ENCODE results near the gene CD93.

Gene CD93

GRCh38 chr20:23043376-23043775 lies 42.7 kb downstream of the CD93 start:
- Histone ChIP-seq H3K9me3 (ENCODE audit: control insufficient read depth in 5 of 5, low read length in 5 of 5) (no peaks in the 10 kb centered on the region), H3K4me3 (ENCODE audit: low read depth in 1 of 5, low read length in 5 of 5) (no peak overlapping the region), H3K27ac (ENCODE audit: low read depth, low read length) (no peak overlapping the region), H3K4me1 (ENCODE audit: control insufficient read depth in 5 of 5, insufficient read depth in 5 of 5, low read length in 5 of 5) (peaks cover 0 to 35% (median 20%) of the 10 kb centered on the region in 5 donors), H3K27me3 (ENCODE audit: control insufficient read depth in 5 of 5, insufficient read depth in 4 of 5, low read length in 5 of 5) (peaks cover 10 to 26% (median 19%) of the 10 kb centered on the region in 5 donors), H3K9ac (ENCODE audit: low read length in 5 of 5) (no peak overlapping the region), H3K36me3 (ENCODE audit: control insufficient read depth in 5 of 5, insufficient read depth in 5 of 5, low read length in 5 of 5) (no peaks in the 10 kb centered on the region)

DNA sequence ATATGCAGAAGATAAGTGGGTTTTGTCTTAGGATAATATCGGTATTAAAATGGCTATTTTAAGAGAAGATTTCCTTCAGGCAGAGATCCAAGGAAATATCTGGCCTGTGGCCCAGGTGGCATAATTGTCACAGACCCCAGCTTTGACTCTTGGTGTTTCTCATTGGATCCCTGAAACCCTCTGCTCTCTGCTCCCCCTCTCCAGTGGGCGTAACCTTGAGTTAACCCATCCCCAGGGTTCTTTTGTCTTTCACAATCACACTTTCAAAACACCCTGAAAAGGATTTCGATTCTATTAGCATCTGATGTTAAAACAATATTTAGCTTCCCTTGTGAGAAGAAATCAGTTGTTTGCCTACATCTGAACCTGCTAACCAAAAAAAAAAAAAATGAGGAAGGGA lies 43.9 kb downstream of the CD93 start:
- peaks cover 0 to 22% (median 10%) of the 10 kb centered on the region in 5 donors for H3K27me3 ChIP-seq (ENCODE audit: control insufficient read depth in 5 of 5, insufficient read depth in 4 of 5, low read length in 5 of 5)
- H3K27ac ChIP-seq (ENCODE audit: low read depth, low read length): no peak overlapping the region
- H3K9ac ChIP-seq (ENCODE audit: low read length in 5 of 5): no peak overlapping the region
- no peaks in the 10 kb centered on the region for H3K36me3 ChIP-seq (ENCODE audit: control insufficient read depth in 5 of 5, insufficient read depth in 5 of 5, low read length in 5 of 5)
- H3K4me1 ChIP-seq (ENCODE audit: control insufficient read depth in 5 of 5, insufficient read depth in 5 of 5, low read length in 5 of 5): peaks cover 0 to 24% (median 9%) of the 10 kb centered on the region in 5 donors
- no peaks in the 10 kb centered on the region for H3K9me3 ChIP-seq (ENCODE audit: control insufficient read depth in 5 of 5, low read length in 5 of 5)
- H3K4me3 ChIP-seq (ENCODE audit: low read depth in 1 of 5, low read length in 5 of 5): no peak overlapping the region

DNA sequence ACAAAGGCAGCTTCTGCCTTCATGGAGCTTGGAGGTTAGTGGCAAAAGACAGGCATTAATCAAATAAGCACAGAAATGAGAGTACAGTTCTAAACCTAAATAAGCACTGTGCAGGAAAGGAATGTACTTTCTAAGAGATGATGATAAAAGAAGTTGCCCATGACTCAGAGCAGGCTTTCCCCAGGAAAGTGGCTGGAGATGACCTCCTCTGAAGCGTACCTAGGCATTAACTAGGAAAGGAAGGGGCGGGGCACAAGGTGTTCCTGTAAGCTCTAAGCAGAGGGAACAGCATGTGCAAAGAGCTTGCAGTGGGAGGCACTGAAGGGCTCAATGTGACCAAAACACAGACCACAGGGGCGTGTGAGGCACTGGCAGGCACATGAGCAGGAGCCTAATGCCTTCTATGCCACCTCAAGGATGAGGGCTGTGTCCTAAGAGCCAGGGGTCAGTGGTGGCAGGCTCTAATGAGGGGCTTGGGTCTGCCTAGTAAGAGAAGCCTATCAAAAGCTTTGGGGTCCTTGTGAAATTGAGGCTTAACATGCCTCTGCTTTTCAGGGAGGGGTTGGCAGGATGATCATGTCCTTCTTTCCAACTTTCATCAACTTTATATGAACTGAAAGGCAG lies 46.1 kb downstream of the CD93 start:
- H3K36me3 ChIP-seq (ENCODE audit: control insufficient read depth in 5 of 5, insufficient read depth in 5 of 5, low read length in 5 of 5): no peaks in the 10 kb centered on the region
- no peak overlapping the region for H3K4me3 ChIP-seq (ENCODE audit: low read depth in 1 of 5, low read length in 5 of 5)
- H3K9me3 ChIP-seq (ENCODE audit: control insufficient read depth in 5 of 5, low read length in 5 of 5): no peaks in the 10 kb centered on the region
- no peak overlapping the region for H3K27ac ChIP-seq (ENCODE audit: low read depth, low read length)
- no peak overlapping the region for H3K9ac ChIP-seq (ENCODE audit: low read length in 5 of 5)
- peaks cover 13 to 41% (median 21%) of the 10 kb centered on the region in 5 donors for H3K27me3 ChIP-seq (ENCODE audit: control insufficient read depth in 5 of 5, insufficient read depth in 4 of 5, low read length in 5 of 5)
- peaks cover 0 to 6% (median 6%) of the 10 kb centered on the region in 5 donors for H3K4me1 ChIP-seq (ENCODE audit: control insufficient read depth in 5 of 5, insufficient read depth in 5 of 5, low read length in 5 of 5)

DNA sequence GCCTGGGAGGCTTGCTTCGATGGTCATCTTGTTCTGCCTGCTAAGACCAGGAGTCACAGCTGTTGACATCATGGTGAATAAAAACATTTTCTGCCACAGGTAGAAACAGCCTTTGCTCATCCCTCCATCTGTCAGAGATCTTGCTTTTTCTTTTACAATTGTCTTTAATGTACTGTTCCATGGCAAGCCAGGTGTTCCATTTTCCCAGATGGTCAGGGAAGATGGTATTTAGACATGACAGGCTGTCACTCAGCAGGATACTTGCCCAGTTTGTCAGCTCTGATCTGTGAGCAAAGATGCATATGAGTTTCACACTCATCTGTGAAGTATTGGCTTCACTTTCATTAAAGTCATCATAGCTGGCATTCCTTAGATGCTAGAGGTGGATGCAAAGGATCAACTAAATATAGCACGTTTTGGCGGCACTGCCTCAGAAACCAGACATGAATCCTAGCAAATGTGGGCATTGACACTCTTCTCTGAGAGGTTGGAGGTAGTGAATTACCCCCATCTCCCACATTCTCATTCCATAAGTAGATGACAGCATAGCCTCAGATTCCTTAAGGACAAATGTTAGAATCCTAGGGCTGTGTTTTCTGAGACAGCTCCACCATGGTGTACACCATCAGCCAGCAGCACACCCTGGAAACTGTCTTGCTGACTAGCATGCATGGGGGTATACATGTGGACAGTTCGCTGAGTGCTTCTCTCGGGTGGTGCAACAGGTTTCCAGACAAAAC lies 46.8 kb downstream of the CD93 start:
- no peak overlapping the region for H3K4me3 ChIP-seq (ENCODE audit: low read depth in 1 of 5, low read length in 5 of 5)
- peaks cover 18 to 41% (median 22%) of the 10 kb centered on the region in 5 donors for H3K27me3 ChIP-seq (ENCODE audit: control insufficient read depth in 5 of 5, insufficient read depth in 4 of 5, low read length in 5 of 5)

DNA sequence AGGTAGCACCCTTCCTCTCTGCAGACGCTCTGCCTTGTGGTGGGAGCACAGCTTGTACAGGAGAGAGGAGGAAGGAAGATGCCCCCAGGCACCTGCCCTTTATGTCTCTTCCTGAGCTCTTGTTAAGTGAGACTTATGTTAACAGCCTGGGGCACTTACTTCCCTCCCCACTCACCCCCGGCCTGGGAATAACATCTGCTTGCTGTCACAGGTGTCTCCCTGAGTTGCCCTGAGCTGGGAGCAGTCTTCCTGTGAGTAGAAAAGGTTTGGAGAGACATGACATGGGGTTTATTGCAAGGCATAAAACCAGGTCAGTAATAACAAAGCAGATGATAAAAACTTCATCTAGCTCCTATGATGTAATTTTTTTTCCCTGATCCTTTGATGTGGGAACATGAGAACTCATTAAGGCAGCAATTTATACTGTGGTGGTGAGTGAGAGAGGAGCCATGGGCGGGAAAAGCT lies 49.1 kb downstream of the CD93 start:
- Histone ChIP-seq H3K4me3 (ENCODE audit: low read depth in 1 of 5, low read length in 5 of 5) (no peak overlapping the region), H3K27me3 (ENCODE audit: control insufficient read depth in 5 of 5, insufficient read depth in 4 of 5, low read length in 5 of 5) (peaks cover 18 to 41% (median 25%) of the 10 kb centered on the region in 5 donors), H3K27ac (ENCODE audit: low read depth, low read length) (no peak overlapping the region), H3K4me1 (ENCODE audit: control insufficient read depth in 5 of 5, insufficient read depth in 5 of 5, low read length in 5 of 5) (peaks cover 0 to 4% (median under 1%) of the 10 kb centered on the region in 5 donors), H3K9me3 (ENCODE audit: control insufficient read depth in 5 of 5, low read length in 5 of 5) (no peaks in the 10 kb centered on the region), H3K9ac (ENCODE audit: low read length in 5 of 5) (no peak overlapping the region), H3K36me3 (ENCODE audit: control insufficient read depth in 5 of 5, insufficient read depth in 5 of 5, low read length in 5 of 5) (no peaks in the 10 kb centered on the region)

More for the DNA sequence above, 46.8 kb downstream of the CD93 start:
- Histone ChIP-seq H3K9me3 (ENCODE audit: control insufficient read depth in 5 of 5, low read length in 5 of 5) (no peaks in the 10 kb centered on the region), H3K27ac (ENCODE audit: low read depth, low read length) (no peak overlapping the region), H3K4me1 (ENCODE audit: control insufficient read depth in 5 of 5, insufficient read depth in 5 of 5, low read length in 5 of 5) (peaks cover 0 to 6% (median 3%) of the 10 kb centered on the region in 5 donors), H3K36me3 (ENCODE audit: control insufficient read depth in 5 of 5, insufficient read depth in 5 of 5, low read length in 5 of 5) (no peaks in the 10 kb centered on the region), H3K9ac (ENCODE audit: low read length in 5 of 5) (no peak overlapping the region)

- H3K4me3 ChIP-seq (ENCODE audit: low read depth in 1 of 5, low read length in 5 of 5): no peak overlapping the region
- no peaks in the 10 kb centered on the region for H3K9me3 ChIP-seq (ENCODE audit: control insufficient read depth in 5 of 5, low read length in 5 of 5)
- H3K27ac ChIP-seq (ENCODE audit: low read depth, low read length): no peak overlapping the region
These were observed 49.8 kb downstream of the CD93 start for GRCh38 chr20:23036371-23036770.

GRCh38 chr20:23035731-23036130 lies 50.4 kb downstream of the CD93 start:
- H3K27ac ChIP-seq (ENCODE audit: low read depth, low read length): no peak overlapping the region
- H3K36me3 ChIP-seq (ENCODE audit: control insufficient read depth in 5 of 5, insufficient read depth in 5 of 5, low read length in 5 of 5): no peaks in the 10 kb centered on the region
- peaks cover 18 to 37% (median 25%) of the 10 kb centered on the region in 5 donors for H3K27me3 ChIP-seq (ENCODE audit: control insufficient read depth in 5 of 5, insufficient read depth in 4 of 5, low read length in 5 of 5)
- no peak overlapping the region for H3K4me3 ChIP-seq (ENCODE audit: low read depth in 1 of 5, low read length in 5 of 5)
- H3K9ac ChIP-seq (ENCODE audit: low read length in 5 of 5): no peak overlapping the region
- peaks cover 0 to 2% (median 0%) of the 10 kb centered on the region in 5 donors for H3K4me1 ChIP-seq (ENCODE audit: control insufficient read depth in 5 of 5, insufficient read depth in 5 of 5, low read length in 5 of 5)
- no peaks in the 10 kb centered on the region for H3K9me3 ChIP-seq (ENCODE audit: control insufficient read depth in 5 of 5, low read length in 5 of 5)

More at GRCh38 chr20:23036371-23036770, 49.8 kb downstream of the CD93 start:
- peaks cover 0 to 2% (median 0%) of the 10 kb centered on the region in 5 donors for H3K4me1 ChIP-seq (ENCODE audit: control insufficient read depth in 5 of 5, insufficient read depth in 5 of 5, low read length in 5 of 5)
- H3K27me3 ChIP-seq (ENCODE audit: control insufficient read depth in 5 of 5, insufficient read depth in 4 of 5, low read length in 5 of 5): peaks cover 18 to 37% (median 25%) of the 10 kb centered on the region in 5 donors
- no peak overlapping the region for H3K9ac ChIP-seq (ENCODE audit: low read length in 5 of 5)
- no peaks in the 10 kb centered on the region for H3K36me3 ChIP-seq (ENCODE audit: control insufficient read depth in 5 of 5, insufficient read depth in 5 of 5, low read length in 5 of 5)

GRCh38 chr20:23034721-23035671 lies 51.1 kb downstream of the CD93 start, which contains the start of gene SSTR4:
Gene SSTR4, plus strand, starts transcription at chr20:23035312. Its CDS starts 172 bp downstream, at chr20:23035484.
- peaks cover 0 to 2% (median 0%) of the 10 kb centered on the region in 5 donors for H3K4me1 ChIP-seq (ENCODE audit: control insufficient read depth in 5 of 5, insufficient read depth in 5 of 5, low read length in 5 of 5)
- H3K4me3 ChIP-seq (ENCODE audit: low read depth in 1 of 5, low read length in 5 of 5): no peak within 1 kb of the TSS

GRCh38 chr20:23033918-23034317 lies 52.2 kb downstream of the CD93 start:
- Histone ChIP-seq H3K9me3 (ENCODE audit: control insufficient read depth in 5 of 5, low read length in 5 of 5) (no peaks in the 10 kb centered on the region), H3K4me3 (ENCODE audit: low read depth in 1 of 5, low read length in 5 of 5) (no peak overlapping the region), H3K27ac (ENCODE audit: low read depth, low read length) (no peak overlapping the region), H3K4me1 (ENCODE audit: control insufficient read depth in 5 of 5, insufficient read depth in 5 of 5, low read length in 5 of 5) (peaks cover 0 to 2% (median 0%) of the 10 kb centered on the region in 5 donors), H3K9ac (ENCODE audit: low read length in 5 of 5) (no peak overlapping the region), H3K36me3 (ENCODE audit: control insufficient read depth in 5 of 5, insufficient read depth in 5 of 5, low read length in 5 of 5) (no peaks in the 10 kb centered on the region), H3K27me3 (ENCODE audit: control insufficient read depth in 5 of 5, insufficient read depth in 4 of 5, low read length in 5 of 5) (peaks cover 18 to 32% (median 19%) of the 10 kb centered on the region in 5 donors)

More at GRCh38 chr20:23034721-23035671, 51.1 kb downstream of the CD93 start, which contains the start of gene SSTR4:
- no peak within 1 kb of the TSS for H3K27ac ChIP-seq (ENCODE audit: low read depth, low read length)
- no peaks in the 10 kb centered on the region for H3K36me3 ChIP-seq (ENCODE audit: control insufficient read depth in 5 of 5, insufficient read depth in 5 of 5, low read length in 5 of 5)
- no peaks in the 10 kb centered on the region for H3K9me3 ChIP-seq (ENCODE audit: control insufficient read depth in 5 of 5, low read length in 5 of 5)
- peaks cover 18 to 35% (median 22%) of the 10 kb centered on the region in 5 donors for H3K27me3 ChIP-seq (ENCODE audit: control insufficient read depth in 5 of 5, insufficient read depth in 4 of 5, low read length in 5 of 5)
- H3K9ac ChIP-seq (ENCODE audit: low read length in 5 of 5): no peak within 1 kb of the TSS

Data from subcutaneous abdominal adipose tissue (tissue), 5 donors.